Body of pancreas (tissue), 4 donors: ENCODE measurements around the gene OR10J4.

ENCODE experiments used
- POLR2A ChIP-seq, 3 donors: fragments of 450-650 bp; IDR thresholded peaks; one replicate each; pipeline ENCODE4 v1.6.1; 2016; ENCODE audit warnings: antibody characterized with exemption in 3 of 3, mild to moderate bottlenecking in 2 of 3
- TF ChIP-seq, protein P1 (sequence below), 7 experiments: fragments of 450-650 bp in 4 of 7; fragments of 200-600 bp in 3 of 7; sonication (generic) in 3 of 7; IDR thresholded peaks; one replicate each; pipeline ENCODE4 v1.5.1; 2016 to 2019; ENCODE audit warnings: antibody characterized with exemption in 7 of 7

DNA sequence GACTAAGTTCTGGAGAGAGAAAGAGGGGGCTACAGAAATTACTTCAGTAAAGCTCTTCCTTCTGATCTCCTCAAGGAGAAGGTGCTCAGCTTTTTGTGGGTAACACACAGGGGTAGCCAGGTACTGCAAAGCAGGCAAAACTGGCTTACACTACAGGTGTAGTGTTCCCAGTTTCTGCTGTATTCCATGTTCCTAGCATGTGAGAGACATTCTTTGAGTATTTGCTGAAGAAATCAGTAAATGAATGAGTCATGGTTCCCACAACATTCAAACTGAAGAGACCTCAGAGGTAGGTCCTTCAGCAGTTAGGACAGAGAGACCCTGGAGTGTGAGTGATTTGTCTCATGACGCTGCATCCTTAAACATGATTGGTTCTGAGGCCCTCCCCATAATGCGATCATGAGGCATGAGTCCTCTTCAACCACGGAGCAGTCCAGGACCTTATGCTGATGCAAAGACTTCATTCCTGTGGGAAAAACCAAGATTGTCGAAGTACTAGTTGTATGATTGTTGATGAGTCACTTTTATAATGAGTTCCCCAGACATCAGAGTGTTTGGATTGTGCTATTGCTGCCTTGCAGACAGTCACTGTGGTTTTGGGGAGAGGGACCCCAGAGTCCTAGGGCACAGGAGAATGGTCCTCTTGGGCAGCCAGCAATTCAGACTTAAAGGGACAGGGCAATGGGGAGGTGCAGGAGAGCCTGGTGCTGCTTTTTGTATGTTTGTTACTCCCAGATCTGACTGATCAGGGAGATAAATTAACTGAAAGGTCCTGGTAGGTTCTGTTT, 2.7 kb upstream of the OR10J4 start:
- TF ChIP-seq, protein P1, sequence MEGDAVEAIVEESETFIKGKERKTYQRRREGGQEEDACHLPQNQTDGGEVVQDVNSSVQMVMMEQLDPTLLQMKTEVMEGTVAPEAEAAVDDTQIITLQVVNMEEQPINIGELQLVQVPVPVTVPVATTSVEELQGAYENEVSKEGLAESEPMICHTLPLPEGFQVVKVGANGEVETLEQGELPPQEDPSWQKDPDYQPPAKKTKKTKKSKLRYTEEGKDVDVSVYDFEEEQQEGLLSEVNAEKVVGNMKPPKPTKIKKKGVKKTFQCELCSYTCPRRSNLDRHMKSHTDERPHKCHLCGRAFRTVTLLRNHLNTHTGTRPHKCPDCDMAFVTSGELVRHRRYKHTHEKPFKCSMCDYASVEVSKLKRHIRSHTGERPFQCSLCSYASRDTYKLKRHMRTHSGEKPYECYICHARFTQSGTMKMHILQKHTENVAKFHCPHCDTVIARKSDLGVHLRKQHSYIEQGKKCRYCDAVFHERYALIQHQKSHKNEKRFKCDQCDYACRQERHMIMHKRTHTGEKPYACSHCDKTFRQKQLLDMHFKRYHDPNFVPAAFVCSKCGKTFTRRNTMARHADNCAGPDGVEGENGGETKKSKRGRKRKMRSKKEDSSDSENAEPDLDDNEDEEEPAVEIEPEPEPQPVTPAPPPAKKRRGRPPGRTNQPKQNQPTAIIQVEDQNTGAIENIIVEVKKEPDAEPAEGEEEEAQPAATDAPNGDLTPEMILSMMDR (IDR thresholded peaks at IDR 0.05) = no peak
- no peak for TF ChIP-seq POLR2A (IDR thresholded peaks at IDR 0.05)
